ES-I3 (cell line): ENCODE results near the gene BOD1L2.

ENCODE experiments used
- H3K36me3 ChIP-seq: 2 replicates; pipeline ENCODE4 v1.6.1; 2013; ENCODE audit warnings: mild to moderate bottlenecking, low read length, control low read depth, moderate library complexity; ENCODE audit not compliant: insufficient read depth
- H3K4me1 ChIP-seq: 2 replicates; pipeline ENCODE4 v1.6.1; 2013; ENCODE audit warnings: mild to moderate bottlenecking, control low read depth, low read length; ENCODE audit not compliant: insufficient read depth
- H3K9ac ChIP-seq: 2 replicates; pipeline ENCODE4 v1.6.1; 2013; ENCODE audit warnings: low read depth, mild to moderate bottlenecking, low read length, moderate library complexity
- H3K9me3 ChIP-seq: 2 replicates; pipeline ENCODE4 v1.6.1; 2013; ENCODE audit warnings: mild to moderate bottlenecking, low read length, moderate library complexity; ENCODE audit not compliant: control insufficient read depth, insufficient read depth

The BOD1L2 gene

DNA sequence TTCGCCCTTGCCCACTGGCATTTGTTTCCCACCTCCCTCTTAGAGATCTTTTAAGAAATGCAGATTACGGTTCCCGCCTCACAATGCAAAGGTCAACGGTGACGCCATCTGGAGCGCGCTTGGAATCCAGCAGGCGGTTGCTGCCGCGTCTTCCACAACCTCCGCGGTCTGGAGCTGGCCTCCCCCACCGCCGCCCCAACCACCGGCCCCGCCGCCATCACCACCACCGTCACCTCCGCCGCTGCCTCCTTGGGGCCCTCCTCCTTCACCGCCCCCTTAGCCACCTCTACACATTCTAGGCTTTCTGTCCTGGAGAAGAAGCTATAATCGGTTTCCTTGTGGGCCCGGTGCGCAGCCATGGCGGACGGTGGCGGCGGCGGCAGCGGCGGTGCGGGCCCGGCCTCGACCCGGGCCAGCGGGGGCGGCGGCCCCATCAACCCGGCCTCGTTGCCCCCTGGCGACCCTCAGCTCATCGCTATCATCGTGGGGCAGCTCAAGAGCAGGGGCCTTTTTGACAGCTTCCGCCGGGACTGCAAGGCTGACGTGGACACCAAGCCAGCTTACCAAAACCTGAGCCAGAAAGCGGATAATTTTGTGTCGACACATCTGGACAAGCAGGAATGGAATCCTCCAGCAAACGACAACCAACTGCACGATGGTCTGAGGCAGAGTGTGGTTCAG, at the start of gene BOD1L2:
BOD1L2 (plus strand) TSS at position 132 of the 681 bp plus-strand sequence; CDS start at position 358, 226 bp downstream.
- Histone ChIP-seq H3K36me3 (no peaks in the 10 kb centered on the region), H3K9me3 (no peaks in the 10 kb centered on the region), H3K9ac (peak within 1 kb of the TSS; percentile 26; the same call in 1 of the 2 replicates), H3K4me1 (peaks cover 32% of the 10 kb centered on the region)

DNA sequence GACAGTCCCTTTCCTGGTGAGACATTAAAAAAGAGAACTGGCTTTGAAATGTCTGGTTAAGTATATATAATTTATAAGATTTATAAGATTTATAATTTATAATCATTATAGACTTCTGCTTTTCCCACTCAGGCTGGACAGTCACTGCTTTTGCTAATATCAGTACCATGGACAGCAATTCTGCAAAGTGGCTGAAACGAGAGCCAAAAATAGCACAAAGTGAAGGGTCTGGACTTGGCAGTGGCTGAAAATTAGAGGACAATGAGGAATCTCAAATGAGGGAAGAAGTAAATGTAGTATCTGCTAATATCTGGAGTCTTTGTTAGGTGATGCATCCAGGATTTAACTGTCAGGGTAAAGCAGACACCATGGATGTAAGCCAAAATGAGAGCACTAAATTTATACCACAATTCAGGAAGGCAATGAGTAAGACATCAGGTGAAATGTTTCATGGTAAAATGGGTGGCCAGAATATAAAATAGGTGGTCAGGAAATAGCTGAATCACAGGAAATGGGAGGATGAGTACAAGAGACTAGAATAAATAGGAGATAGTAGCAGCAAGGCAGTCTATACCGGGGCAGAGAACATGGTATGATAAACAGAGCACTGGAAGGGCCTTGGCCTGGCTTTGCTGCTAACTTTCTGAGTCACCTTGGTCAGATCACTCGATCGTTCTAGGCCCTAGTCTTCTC, 39.6 kb upstream of the BOD1L2 start:
- no peak overlapping the region for H3K9ac ChIP-seq
- no peaks in the 10 kb centered on the region for H3K9me3 ChIP-seq
- no peaks in the 10 kb centered on the region for H3K4me1 ChIP-seq
- no peaks in the 10 kb centered on the region for H3K36me3 ChIP-seq

DNA sequence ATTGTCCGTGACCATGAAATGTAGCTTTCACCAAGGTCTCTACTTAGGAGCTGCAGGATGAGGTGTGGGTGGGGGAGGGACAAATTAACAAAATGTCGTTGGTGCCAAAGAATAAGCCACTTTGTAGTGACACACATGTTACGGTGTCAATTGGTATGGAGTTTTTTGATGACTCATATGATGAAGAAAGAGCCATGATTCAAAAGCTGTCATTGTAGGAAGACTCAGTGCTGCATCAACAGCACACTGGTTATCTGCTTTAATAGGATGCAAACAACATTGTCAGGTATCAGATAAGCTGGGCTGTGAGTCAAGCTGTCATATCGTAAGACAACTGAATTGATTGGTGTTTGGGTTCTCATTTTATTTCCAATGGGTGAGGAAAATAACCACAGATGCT, 36.6 kb upstream of the BOD1L2 start:
- no peaks in the 10 kb centered on the region for H3K4me1 ChIP-seq
- no peak overlapping the region for H3K9ac ChIP-seq
- no peaks in the 10 kb centered on the region for H3K36me3 ChIP-seq
- no peaks in the 10 kb centered on the region for H3K9me3 ChIP-seq

DNA sequence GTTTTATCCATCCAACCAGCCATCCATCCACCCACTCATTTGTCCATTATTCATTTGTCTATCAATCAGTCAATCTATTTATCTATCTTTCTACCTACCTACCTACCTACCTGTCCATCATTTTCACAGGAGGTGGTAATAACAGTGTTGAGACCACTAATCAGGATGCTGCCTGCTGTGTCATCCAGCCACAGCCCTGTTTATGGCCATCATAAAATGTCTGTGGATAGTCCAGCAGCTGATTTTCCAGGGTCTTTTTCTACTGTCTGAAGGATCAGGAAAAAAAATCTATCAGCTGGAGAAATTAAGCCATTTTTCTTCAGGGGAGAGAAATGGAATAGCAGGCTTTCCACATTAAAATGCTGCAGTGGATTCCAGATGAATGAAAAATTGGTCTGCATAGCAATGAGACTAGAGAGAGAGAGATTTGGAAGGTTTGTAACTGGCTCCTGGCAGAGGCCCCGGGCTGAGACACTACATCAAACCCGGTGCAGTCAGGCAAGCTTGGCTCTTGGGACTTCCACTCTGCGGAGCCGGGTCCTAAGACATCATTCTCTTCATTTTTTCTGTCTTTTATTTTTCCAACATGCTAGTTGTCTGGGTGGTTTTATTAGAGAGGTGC, 33.0 kb upstream of the BOD1L2 start:
- H3K9ac ChIP-seq = no peak overlapping the region
- H3K9me3 ChIP-seq = no peaks in the 10 kb centered on the region
- no peaks in the 10 kb centered on the region for H3K4me1 ChIP-seq
- no peaks in the 10 kb centered on the region for H3K36me3 ChIP-seq

DNA sequence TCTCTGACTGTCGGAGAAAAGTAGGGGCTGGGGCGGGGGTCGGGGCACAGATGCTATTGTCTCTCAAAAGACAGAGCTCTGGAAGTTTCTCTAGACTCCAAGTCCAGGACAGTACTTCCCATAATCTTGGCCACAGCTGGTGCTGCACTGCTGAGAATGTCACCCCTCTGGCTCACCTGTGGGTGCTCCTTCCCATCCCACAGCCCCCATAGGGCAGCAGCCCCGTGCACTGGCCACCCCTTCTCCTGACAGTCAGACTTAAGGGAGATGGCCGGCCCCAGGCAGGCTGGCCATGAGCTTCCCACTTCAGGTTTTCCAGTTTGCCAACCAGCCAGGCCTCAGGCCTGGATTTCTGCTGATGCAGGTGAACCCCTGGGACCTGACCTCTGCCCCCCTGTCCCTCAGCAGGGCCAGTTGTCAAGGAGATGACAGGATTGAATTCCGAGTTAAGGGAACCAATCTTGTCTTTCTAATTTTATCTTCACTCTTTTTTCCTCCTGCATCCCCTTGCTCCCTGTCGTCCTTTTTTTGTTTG, 30.2 kb upstream of the BOD1L2 start:
- Histone ChIP-seq H3K9me3 (no peaks in the 10 kb centered on the region), H3K4me1 (no peaks in the 10 kb centered on the region), H3K36me3 (no peaks in the 10 kb centered on the region), H3K9ac (no peak overlapping the region)

DNA sequence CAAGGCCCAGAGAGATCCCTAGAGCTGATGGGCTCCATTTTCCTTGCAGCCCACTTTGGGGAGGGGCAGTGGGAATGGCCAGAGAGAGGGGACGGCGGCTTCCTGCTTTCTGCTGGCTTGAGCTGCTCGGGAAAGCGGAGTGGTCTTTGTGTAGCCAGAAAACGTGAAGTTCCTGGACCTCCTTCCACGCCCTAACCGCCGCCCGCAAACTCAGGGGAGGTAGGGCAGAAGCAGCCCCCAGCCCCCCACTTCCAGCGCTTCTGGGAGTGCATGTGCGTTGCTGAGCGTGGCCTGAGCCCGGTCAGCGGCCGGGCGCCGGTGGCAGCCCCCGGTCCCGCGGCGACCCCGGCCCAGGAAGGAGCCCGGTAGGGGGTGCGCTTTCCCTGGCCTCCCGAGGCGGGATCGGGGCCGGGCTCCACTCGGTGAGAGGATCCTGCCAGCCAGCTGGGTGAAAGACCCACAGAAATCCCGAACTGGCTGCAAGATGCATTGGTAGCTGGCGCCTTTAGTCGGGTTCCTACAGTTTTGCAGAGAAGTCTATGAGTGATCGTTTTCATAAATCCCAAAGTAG, 25.3 kb upstream of the BOD1L2 start:
- Histone ChIP-seq H3K9ac (peak overlapping the region; percentile 64), H3K36me3 (no peaks in the 10 kb centered on the region), H3K9me3 (no peaks in the 10 kb centered on the region), H3K4me1 (peaks cover 12% of the 10 kb centered on the region)

DNA sequence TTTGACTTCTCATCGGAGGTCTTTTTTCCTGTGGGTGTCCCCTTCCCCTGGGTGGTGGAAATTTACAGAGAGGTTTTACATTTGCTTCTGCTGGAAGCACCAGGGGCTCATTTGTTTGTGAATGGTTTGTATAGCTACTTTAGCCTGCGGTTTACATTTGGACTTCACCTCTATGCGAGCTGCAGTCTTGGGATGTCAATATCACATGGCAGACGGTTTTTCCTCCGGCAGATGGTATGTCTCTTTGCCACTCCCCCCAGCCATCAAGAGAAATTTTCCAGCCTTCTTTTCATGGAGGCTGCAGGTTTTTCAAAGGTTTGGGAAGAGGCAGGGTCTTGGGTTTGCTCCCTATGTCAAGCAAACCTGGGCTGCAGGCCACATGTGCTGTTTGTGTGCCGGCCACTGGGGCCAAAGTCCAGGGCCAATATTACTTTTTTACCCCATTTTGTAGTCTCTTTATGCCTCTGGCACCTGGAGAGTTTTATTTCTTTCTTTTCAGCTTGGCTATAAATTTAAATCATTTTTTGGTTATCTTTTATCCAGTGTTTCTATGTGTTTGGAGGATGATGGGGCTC, 23.9 kb upstream of the BOD1L2 start:
- peak overlapping the region; percentile 32 for H3K9ac ChIP-seq
- H3K36me3 ChIP-seq = no peaks in the 10 kb centered on the region
- peaks cover 12% of the 10 kb centered on the region for H3K4me1 ChIP-seq
- H3K9me3 ChIP-seq = no peaks in the 10 kb centered on the region

DNA sequence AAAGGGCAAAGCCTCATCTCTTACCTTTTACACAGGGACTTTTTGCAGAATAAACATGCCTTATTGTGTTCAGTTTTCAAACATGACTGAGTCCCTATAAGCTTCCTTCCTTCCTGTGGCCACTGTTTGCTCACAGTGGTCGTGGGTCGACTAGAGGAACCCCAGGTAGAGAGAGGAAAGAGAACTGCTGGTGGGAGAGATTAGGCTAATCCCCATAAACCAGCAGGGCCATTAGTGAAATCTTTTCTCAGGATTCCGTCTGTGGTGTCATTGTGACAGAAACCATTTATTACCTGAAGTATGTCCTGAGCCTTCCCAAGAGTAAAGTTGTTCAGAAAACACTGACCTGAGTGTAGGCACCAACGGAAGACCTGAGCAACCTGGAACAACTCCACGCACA, 21.3 kb upstream of the BOD1L2 start:
- Histone ChIP-seq H3K4me1 (peaks cover 12% of the 10 kb centered on the region), H3K9ac (no peak overlapping the region), H3K36me3 (no peaks in the 10 kb centered on the region)

DNA sequence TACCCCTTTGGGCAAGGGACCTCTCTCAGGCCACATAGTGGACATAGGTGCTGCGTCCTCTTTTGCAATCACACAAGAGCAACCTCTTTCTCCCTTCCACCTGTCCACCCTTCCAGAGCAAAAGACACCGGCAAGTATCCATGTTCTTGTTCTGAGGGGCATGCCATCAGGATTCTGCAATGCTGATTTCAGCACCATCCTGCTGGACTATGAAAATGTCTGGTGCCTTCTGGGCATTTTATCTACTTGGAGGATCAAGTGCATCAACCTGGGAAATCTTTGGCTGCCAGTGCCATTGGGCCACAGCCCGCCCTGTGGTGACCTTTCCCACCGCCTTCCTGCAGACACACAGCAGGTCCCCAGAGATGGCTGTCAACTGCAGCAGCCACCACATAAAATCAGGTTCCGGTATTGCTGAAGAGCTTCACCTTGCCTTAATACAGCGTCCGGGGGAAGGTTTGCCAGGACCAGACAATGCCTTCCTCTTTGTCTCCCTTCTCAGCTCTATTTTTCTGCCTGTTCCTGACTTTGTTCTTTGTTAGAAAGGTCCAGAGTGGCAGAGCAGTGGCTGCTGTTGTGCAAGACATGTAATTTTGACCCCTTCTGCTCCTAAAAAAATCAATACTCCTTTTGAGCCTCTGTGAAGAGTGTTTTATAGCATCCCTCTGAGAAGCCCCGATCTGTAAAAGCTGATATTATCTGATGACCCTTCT, 18.5 kb upstream of the BOD1L2 start:
- Histone ChIP-seq H3K9me3 (no peaks in the 10 kb centered on the region), H3K9ac (no peak overlapping the region), H3K36me3 (no peaks in the 10 kb centered on the region), H3K4me1 (0 out of 2 replicates have a peak, but pooled peaks cover 6% of the 10 kb centered on the region)

More for the DNA sequence above, 21.3 kb upstream of the BOD1L2 start:
- H3K9me3 ChIP-seq = no peaks in the 10 kb centered on the region

DNA sequence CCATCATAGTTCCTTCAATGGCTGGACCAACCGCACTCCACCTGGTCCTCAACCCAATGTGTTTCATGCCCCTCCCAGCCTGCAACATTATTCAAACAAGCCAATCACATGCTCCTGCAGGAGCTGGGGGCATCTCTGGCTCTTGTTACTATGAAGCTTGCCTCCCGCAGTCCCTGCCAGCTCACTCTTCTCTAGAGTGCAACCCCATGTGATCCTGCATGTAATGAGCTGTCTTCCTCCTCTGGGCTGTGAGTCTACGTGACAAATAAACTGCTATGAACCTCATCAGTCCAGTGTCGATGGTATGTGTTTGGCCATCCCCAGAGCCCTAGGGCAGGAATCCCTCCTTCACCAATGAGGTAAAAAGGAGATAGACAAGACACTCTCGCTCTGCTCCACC, 15.8 kb upstream of the BOD1L2 start:
- no peak overlapping the region for H3K9ac ChIP-seq
- no peaks in the 10 kb centered on the region for H3K9me3 ChIP-seq
- H3K4me1 ChIP-seq = peaks cover 13% of the 10 kb centered on the region; the same call in 1 of the 2 replicates
- no peaks in the 10 kb centered on the region for H3K36me3 ChIP-seq

DNA sequence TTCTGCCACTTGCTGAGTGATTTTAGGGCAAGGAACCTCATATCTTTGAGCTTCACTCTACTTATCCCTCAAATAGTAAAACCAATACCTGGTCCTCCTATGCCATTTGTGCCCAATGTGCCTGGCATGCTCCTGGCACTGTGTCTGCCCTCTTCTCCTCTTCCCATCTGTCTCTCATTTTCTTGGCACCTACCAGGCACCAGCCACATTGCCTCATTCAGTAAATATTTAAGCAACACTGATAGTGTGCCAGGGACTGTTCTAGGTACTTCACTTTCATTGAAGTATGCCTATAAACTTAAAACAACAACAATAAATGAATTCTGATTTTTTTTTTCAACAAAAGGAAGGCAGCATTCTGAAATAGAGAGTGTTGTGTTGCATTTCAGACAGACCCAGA, 15.1 kb upstream of the BOD1L2 start:
- Histone ChIP-seq H3K4me1 (peaks cover 13% of the 10 kb centered on the region; the same call in 1 of the 2 replicates), H3K9me3 (0 out of 2 replicates have a peak, but pooled peaks cover 3% of the 10 kb centered on the region), H3K9ac (no peak overlapping the region), H3K36me3 (no peaks in the 10 kb centered on the region)

DNA sequence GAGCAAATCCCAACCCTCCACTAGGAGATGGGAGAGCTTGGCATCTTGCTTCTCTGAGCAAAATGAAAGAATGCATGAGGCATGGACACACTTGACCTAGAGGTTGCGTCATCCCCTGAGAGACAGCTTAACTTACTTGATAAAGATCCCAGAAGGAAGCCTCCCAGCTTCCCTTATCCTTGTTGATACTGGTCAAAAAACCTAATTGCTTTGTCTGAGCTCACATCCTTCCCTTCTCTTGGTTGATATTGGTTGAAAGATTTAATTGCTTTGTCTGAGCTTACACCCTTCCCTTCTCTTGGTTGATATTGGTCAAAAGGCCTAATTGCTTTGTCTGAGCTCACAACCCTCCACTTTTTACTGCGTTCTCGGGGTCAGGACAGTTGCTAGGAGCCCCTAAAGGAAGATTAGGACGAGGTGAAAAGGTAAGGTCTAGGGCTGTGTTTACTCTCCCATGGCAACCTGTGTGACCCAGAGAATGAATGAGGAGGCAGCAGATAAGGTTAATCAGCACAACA, 12.2 kb upstream of the BOD1L2 start:
- peaks cover 13% of the 10 kb centered on the region; the same call in 1 of the 2 replicates for H3K4me1 ChIP-seq
- no peak overlapping the region for H3K9ac ChIP-seq
- 0 out of 2 replicates have a peak, but pooled peaks cover 3% of the 10 kb centered on the region for H3K9me3 ChIP-seq
- no peaks in the 10 kb centered on the region for H3K36me3 ChIP-seq

DNA sequence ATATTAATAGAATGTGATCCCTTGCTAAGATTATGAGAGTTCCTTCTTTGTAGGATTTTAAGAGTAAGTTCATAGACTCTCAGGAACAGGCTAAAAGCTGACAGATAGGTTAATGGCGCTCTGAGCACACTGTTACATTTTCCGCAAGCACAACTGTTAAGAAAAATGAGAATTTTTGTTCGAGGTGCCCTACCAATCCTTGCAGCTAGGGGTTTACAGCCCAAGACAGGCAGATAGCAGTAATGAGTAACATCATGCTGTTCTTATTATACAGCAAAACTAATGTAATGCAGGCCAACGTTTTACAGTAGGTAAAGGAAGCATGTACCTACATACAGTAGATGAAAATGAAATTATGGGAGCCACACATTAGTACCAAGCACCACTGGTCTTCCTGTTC, 11.2 kb upstream of the BOD1L2 start:
- no peaks in the 10 kb centered on the region for H3K36me3 ChIP-seq
- no peak overlapping the region for H3K9ac ChIP-seq
- H3K9me3 ChIP-seq = 0 out of 2 replicates have a peak, but pooled peaks cover 3% of the 10 kb centered on the region
- H3K4me1 ChIP-seq = peaks cover 13% of the 10 kb centered on the region; the same call in 1 of the 2 replicates
